22Rv1 (cell line): ENCODE data around the gene PIRT.
"Not testable (repeated sequence)": the region's sequence is repeated elsewhere in the genome, so short reads cannot be mapped to it uniquely, and the experiment has no call there.

ENCODE experiments used
- H3K27ac ChIP-seq: fragments of 450-650 bp; 2 replicates; pipeline ENCODE4 v1.5.1; 2017
- ZFX ChIP-seq: fragments of 450-650 bp; IDR thresholded peaks from 2 replicates; pipeline ENCODE4 v1.6.1; 2017; ENCODE audit warnings: antibody characterized with exemption, borderline replicate concordance
- TF ChIP-seq, protein P1 (sequence below): fragments of 450-650 bp; IDR thresholded peaks from 2 replicates; pipeline ENCODE4 v1.5.1; 2017; ENCODE audit warnings: mild to moderate bottlenecking

Gene PIRT

DNA sequence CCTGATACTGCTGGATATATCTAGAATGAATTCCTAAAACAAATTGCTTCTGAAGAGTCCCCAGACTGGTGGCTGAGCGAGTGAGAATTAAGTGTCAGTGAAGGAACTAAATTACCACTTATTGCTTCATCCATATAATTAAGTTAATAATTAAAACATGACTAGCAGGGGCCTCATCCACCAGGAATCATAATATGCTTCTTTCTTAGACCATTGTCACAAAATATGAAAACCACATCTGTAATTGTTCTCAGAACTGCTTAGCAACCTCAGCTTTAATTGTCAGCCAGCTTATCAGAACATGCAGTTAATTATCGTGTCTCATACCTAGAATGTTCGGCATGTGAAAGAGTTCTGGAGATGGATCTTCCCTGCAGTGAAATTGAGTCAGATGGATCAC lies 21.2 kb upstream of the PIRT start:
- H3K27ac ChIP-seq, result no peak overlapping the region
- TF ChIP-seq, protein P1, sequence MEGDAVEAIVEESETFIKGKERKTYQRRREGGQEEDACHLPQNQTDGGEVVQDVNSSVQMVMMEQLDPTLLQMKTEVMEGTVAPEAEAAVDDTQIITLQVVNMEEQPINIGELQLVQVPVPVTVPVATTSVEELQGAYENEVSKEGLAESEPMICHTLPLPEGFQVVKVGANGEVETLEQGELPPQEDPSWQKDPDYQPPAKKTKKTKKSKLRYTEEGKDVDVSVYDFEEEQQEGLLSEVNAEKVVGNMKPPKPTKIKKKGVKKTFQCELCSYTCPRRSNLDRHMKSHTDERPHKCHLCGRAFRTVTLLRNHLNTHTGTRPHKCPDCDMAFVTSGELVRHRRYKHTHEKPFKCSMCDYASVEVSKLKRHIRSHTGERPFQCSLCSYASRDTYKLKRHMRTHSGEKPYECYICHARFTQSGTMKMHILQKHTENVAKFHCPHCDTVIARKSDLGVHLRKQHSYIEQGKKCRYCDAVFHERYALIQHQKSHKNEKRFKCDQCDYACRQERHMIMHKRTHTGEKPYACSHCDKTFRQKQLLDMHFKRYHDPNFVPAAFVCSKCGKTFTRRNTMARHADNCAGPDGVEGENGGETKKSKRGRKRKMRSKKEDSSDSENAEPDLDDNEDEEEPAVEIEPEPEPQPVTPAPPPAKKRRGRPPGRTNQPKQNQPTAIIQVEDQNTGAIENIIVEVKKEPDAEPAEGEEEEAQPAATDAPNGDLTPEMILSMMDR, result no peak
- no peak for TF ChIP-seq ZFX

DNA sequence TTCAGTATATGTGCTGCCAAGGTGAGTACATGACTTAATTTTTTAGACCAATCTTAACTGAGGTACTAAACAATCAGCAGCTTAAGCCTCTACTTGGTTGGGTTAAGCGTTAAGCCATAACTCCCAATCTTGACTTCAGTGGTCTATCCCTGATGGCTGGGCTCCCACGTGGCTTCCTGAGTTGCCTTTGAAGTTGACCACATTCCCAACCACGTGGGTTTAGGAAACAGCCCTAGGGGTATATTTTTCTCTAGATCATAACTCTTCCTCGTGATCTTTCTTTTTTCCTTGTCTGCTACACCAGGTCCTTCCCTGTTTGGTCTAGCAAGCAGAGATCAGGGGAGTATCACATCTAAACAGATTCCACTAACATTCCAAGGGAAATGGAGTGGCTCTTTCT lies 20.1 kb upstream of the PIRT start:
- no peak overlapping the region for H3K27ac ChIP-seq
- no peak for TF ChIP-seq ZFX
- TF ChIP-seq, protein P1, result no peak

DNA sequence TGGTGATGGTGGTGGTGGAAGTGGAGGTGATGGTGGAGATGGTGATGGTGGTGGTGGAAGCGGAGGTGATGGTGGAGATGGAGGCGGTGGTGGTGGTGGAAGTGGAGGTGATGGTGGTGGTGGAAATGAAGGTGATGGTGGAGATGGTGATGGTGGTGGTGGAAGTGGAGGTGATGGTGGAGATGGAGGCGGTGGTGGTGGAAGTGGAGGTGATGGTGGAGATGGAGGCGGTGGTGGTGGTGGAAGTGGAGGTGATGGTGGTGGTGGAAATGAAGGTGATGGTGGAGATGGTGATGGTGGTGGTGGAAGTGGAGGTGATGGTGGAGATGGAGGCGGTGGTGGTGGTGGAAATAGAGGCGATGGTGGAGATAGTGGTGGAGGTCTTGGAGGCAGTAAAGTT lies 8.7 kb upstream of the PIRT start:
- H3K27ac ChIP-seq, result not testable (repeated sequence)

DNA sequence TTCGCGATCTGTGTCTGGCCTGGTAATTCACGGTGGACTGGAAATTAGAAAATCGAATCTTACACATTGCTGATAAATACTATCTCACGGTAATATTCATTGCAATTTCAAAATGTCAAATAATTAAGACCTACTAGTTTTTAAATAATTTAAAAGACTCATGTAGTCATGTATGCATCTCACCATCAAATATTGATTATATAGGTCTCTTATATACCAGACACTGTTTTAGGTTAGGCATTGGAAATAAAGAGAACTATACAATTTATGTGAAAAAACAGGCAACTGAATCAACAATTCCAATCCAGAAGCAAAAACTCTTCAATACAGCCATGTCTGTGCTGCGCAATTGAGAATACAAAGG lies 7.5 kb upstream of the PIRT start:
- TF ChIP-seq, protein P1, result peak; percentile 45
- no peak for TF ChIP-seq ZFX
- H3K27ac ChIP-seq, result no peak overlapping the region

DNA sequence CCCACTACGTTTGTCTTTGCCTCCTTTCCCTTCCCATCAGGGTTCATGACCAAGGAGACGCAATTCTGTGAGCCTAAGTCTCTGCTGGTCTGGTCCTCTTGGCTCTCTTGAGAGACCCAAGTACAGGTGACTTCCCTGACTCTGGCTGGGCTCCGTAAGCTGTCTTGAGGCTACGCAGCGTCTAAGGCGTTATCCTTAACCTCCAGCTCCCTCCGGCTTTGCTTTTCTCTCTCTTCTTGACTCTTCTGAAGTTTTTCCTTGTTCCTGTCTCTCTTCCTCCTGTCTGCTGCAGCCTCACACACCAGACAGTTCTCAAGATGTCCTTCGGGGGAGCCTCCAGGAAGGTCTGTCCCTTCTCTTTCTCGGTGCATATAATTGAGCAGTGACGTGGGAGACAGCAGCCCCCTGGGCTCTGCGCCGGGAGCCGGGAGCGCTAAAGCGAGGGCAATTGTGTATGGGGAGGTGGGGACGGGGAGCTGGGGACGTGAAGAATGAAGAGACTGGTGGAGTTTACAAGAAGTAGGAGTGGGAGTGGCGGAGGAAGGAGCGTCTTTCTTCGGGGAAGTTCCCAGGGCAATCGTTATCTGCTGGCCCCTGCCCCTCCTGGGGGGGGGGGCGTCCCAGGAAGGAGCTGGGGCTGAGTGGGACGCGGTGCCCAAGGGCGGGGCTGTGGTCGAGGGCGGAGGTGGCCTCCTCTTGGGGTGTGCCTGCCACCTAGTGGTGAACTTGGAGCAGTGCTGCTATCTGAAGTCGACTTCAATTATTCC lies 6.9 kb upstream of the PIRT start:
- TF ChIP-seq ZFX, result no peak
- TF ChIP-seq, protein P1, result peak; percentile 95
- H3K27ac ChIP-seq, result no peak overlapping the region

DNA sequence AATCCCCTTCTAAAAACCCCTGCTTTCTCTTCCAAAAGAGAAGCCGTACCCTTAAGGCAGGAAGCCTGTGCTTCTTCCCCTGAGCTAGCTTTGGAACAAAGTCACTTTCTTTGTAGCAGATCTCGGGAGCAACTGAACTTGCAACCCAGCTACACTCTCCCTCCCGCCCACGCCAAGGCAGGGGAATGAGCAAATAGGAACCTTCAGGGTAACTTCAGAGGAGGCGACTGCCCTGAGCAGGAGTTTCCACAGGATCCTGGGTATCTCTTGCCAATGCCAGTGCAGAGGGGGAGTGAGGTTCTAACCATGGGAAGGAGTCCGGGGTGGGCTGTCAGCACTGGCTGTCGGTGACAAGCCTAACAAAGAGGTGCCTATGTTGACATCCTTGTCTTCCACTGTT lies 5.9 kb upstream of the PIRT start:
- no peak for TF ChIP-seq ZFX
- TF ChIP-seq, protein P1, result no peak
- H3K27ac ChIP-seq, result no peak overlapping the region

DNA sequence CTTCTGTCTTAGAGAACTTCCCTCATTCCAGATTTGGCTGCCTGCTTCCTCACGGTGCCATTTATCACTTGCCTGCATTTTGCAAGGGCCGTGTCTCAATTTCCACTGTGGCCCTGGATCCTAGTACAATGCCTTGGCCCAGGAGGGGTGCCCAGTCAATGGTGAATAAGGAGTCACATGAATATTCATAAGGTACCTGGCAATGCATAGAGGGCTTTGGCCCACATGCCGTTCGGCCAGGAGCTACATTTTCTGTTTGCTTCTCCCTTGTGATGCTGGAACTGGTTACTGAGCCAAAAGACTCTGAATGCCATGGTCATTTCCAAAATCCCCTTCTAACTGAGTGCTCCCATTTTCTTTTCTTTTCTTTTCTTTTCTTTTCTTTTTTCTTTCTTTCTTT lies 4.8 kb upstream of the PIRT start:
- no peak overlapping the region for H3K27ac ChIP-seq
- TF ChIP-seq, protein P1, result no peak
- no peak for TF ChIP-seq ZFX

DNA sequence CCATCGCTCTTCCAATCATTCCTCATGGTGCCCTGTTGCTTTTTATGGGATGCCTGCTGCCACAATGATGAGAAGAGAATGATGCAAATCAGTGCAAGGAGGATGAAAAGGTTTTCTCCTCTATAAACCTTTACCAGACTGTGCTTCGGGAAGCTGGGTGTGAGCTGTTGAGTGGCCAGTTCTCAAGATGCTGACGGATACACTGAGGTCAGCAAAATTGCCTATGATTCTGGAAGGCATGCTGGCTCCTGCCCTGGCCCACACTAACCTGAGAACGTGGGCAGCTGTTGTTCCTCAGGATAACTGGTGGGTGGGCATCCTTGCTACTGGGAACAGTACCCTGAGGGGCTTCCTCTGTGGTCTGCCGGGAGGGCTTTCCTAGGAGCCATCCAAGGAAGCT lies 795 bp upstream of the PIRT start:
- H3K27ac ChIP-seq, result no peak overlapping the region
- TF ChIP-seq, protein P1, result no peak
- no peak for TF ChIP-seq ZFX
